DMS153 treated with DMSO at 0.1 percent for 48 hours (cell line): ENCODE measurements around the gene CYTH4.

Experiments used
- DNase-seq: peaks from one replicate; lab custom pipeline; 2025; ENCODE audit not compliant: unreplicated experiment; lab: John Stamatoyannopoulos, UW

The CYTH4 gene

DNA sequence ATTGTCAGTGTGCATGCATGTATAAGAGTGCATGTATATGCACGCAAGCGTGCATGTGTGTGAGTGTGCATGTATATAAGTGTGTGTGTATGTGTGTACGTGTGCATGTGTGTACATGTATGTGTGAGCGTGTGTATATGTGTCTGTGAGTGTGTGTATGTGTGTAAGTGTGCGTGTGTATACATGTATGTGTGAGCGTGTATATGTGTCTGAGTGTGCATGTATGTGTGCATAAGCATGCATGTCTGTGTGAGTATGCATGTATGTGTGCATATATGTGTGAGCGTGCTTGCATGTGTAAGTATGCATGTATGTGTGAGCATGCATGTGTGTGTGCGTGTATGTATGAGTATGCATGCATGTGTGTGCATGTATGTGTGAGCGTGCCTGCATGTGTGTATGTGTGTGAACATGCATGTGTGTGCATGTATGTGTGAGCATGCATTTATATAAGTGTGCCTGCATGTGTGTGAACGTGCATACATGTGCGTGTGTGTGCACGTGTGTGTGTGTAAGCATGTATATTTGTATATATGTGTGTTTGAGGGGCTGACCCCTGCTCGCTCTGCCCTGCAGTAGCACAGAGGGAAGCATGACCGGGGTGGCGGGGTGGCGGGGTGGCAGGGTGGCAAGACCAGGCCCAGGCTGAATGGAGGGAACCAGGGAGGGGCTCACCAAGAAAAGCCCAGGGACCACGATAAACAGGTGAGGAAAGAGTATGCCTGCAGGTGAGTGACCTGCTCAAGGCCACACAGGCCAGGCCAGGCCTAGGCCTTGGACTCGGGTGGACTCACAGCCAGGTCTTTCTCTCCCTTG, 26.3 kb downstream of the CYTH4 start:
- no peak for DNase-seq

DNA sequence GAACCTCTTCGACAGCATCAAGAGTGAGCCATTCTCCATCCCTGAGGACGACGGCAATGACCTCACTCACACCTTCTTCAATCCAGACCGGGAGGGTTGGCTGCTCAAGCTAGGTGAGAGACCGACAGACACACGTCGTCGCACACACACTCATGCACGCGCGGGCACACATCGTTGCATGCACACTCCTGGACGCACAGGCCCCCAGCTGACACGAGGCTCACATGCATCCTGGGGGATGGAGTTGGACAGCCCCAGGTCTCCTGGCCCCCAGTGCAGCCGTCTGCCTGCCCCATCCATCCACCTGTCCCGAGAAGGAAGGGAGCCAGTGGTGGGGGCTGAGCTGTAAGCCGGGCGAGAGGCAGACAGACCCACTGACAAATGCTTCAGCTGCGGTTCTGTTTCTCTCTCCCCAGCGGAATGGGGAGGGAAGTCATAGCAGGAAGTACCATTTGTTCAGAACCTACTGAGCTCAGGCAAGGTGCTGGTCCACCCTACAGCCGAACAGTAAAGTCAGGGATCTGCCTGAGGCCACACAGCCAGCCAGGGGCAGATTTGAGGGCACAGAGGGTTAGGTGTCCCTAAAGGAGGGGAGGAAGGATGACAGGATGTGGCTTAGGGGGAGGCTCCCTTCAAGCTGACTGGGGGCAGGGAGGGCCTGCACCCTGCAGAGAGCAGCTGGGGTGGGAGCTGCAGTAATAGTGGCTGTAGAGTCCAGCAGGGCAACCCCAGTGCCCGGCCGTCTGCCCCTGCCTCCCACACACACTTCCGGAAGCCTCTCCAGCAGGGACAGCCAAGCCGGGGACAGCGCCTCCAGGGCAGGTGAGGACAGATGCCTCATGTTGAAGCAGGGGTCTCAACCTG, 27.1 kb downstream of the CYTH4 start:
- DNase-seq, result no peak

DNA sequence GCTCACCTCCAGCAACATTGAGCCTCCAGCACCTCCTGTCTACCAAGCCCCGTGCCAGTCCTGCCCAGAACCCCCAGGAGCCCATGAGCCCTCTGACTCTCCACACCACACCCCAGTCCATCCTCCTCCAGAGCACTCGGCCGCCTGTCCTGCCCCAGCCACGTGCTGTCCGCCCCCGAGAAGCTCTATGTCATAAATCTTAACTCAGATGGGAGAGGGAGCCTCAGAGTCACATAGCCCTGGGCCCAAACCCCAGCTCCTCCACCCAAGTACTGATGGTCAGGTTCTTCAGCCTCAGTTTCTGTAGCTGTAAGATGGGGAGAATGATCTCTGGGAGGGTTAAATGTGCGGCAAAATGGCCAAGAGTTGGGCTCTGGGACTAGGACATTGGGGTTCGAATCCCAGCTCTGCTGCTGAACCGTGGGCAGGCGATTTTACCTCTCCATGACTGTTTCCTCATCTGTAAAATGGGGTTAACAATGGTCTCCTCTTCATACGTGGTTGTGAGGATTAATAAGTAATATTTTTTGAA, 27.8 kb downstream of the CYTH4 start:
- DNase-seq, result no peak

DNA sequence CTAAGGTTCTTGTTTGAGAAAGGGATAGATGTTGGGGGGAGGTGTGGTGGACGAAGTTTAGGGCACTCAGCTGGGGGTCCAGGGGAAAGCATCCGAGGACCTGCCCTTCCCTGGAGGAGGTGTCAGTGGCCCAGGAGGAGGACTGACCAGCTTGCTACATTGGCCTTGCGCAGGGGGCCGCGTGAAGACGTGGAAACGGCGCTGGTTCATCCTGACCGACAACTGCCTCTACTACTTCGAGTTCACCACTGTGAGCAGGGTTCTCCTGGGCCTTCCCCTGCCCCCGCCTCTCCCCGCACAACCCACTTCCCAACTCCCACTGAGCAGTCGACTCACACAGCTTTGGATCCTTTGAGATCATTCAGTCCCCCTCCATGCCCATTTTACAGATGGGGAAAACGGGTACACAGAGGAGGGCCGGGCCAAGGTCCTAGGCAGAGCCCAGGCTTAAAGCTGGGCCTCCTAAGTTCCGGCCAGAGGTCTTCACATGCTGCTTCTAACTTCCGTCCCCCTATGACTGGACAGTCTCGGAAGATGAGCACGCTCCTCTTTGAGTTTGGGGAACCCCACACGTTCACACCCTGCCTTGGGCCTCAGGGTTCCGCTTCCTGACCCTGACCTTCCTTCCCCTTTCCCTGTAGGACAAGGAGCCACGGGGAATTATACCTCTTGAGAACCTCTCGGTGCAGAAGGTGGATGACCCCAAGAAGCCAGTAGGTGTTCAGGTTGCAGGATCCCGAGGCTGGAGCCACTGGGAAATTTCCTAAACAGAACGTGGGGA, 28.7 kb downstream of the CYTH4 start:
- DNase-seq, result no peak

DNA sequence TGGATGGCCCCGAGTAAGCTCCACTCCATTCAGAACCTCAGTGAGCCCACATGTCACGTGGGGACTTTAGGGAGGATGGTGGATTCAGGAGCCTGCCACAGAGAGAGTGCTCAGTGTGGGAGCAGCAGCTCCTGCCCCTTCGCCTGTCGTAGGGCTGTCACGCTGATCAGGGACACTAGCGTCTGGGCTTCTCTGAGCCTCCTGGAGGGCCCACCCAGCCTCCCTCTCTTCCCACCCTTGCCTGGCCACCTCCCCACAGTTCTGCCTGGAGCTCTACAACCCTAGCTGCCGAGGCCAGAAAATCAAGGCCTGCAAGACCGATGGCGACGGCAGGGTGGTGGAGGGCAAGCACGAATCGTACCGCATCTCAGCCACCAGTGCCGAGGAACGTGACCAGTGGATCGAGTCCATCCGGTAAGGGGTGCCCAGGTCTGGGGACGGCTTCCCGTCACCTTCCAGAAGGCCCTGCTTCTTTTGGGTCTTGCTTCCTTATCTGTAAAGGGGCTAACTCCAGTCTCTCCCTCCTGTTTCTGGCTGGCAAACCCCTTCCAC, 29.5 kb downstream of the CYTH4 start:
- no peak for DNase-seq

DNA sequence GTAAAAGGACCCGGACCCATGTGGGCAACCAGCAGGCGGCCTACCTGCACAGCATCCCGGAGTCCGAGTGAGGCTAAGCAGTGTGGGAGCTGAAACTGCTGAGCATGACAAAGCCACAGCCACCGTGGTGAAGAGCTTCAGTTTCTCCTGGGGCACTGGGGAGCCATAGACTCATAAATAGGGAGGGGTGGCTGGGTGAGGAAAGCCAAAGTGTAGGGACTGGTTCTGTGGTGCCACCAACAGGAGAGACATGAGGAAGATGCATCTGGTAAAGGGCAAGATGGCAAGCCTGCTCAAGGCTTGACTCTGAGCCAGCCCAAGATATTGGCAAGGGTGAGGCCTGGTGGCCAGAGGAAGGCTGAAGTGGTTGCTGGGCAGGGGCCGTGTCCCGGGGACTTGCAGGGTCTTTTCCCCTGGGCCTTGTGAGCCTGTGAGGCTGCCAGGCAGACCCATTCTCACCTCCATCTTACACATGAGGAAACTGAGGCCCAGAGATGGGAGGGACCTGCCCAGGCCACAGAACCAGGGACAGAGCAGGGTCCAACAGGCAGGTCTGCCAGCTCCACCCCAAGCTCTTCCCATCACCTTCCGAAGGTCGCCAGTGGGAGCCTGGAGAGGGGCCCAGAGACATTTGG, 30.4 kb downstream of the CYTH4 start:
- DNase-seq, result no peak

DNA sequence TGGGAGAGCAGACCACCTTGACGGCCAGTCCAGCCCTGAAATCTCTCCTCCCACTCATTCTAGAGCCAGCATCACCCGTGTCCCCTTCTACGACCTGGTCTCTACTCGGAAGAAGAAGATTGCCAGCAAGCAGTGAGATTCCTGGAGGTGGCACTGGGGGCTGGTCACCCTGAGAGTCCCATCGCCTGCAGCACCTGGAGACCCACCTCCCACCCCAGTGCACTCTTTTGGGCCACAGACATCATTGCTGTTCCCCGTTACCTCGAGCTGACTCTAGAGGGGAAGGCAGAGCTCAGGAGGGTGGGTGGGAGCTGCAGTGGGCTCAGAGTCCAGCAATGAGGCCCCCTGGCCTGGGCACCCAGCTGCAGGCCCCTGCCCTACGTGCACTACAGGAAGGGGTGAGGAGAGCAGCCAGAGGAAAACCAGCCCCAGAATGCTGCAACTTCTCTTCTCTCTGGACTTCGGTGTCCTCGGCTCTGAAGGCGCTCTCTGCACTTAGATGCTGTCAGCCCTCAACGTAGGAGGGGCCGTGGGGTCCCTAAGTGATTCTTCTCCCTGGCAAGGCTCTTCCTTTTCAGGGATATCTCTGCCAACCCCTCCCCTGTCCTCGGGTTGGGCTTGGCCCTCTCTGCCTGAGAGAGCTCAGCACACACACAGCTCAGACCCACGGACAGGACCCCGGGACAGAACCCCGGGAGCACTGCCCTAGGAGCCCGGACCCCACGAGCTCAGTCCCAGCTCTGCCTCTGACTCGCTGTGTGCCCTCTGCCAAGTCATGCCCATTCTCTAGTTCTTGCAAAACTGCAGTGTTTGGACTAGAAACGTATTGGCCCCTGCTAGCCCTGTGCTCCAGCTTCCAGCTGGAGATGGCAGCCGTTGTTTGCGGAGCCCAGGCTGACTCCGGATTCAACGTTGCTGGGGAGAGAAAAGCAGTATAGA, 31.3 kb downstream of the CYTH4 start:
- DNase-seq, result no peak

DNA sequence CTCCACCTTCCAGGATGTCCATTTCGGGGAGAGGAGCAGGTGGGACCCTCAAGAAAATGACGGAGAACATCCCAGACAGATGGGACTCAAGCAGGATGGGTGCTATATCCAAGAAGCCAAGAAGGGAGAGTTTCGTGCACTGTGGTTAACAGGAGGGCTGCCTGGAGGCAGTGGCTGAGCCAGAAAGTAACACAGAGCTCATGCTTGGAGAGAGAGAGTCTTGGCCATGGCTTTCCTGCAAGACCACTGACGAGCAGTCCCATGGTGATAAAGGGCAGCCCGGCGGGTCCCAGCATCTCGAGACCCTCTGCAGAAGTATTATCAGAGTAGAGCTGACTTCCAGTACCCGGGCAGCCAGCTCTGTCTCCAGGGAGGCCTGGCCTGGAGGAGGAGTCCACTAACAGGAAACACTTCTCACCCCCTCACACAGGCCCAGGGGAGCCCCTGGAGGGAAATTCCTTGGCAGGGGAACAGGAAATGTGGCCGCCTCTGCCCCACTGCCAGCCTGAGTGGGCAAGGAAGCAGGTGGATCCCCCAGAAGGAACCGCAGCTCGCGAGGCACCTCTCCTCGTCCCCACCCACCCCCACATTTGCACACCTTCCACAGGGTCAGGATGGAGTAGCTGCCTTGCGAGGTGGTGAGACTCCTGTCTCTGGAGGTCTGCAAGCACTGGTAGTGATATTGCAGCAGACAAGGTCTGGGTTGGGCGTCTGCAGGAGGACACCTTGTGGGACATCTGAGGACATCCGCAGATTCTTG, 32.2 kb downstream of the CYTH4 start:
- no peak for DNase-seq

DNA sequence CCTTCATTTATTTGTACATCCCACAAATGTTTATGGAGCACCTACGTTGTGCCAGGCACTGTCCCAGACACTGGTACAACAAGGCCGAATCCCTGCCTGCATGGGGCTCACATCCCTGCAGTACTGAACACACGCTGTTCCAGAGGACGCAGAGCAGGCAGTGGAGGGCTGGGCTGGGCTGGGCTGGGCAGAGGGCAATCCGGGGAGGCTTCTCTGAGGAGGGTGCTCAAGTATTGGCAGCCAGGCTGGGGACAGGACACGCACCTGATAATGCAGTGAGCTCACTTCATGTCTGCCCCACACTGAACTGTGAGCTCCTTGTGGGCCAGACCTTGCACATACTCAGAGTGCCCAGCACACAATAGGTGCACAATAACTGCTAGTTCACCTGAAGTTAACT, 34.1 kb downstream of the CYTH4 start:
- no peak for DNase-seq

DNA sequence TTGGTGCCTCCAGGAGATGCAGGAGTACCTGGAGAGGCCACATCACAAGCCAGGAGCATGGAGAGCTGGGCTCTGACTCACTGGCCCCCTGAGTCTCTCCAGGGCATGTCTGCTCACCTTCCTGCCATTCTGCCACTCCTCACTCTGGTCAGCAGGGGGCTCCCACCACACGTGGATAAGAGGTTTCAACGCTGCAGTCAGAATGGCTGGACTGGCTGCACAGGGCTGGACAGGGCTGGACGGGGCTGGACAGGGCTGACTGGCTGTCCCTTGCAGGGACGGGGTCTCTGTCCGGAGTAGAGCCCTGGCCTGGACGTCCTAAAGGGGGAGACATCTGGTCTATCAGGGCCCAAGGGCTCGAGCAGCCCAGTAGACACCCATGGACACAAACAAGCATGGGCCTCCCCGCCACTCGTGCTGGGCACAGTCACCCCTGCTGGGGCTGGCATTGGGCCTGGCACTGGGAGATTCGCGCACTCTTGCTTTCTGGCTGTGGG, 34.6 kb downstream of the CYTH4 start:
- DNase-seq, result peak; percentile 40

DNA sequence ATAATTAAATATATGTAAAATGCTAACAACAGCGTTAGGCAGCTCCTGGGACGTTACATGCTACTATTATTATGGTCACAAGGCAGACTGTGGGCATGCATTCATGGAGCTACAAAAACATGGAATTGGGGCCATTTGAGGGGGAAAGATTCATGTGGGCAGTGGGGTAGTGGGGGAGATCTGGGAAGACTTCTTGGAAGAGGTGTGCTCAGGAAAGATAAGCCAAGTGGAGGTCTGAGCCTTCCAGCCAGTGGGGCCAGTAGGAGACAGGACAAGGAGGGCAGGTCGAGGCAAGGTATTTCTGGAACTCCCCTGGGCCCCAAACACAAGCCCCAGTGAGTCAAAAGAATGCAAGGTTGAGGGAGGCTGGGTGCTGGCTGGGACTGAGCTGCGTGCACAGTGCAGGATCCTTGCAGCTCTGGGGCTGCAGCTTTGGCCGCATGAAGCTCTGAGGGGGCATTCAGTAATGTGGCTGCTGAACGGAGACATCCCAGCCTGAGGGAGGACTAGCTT, 35.4 kb downstream of the CYTH4 start:
- DNase-seq, result no peak

DNA sequence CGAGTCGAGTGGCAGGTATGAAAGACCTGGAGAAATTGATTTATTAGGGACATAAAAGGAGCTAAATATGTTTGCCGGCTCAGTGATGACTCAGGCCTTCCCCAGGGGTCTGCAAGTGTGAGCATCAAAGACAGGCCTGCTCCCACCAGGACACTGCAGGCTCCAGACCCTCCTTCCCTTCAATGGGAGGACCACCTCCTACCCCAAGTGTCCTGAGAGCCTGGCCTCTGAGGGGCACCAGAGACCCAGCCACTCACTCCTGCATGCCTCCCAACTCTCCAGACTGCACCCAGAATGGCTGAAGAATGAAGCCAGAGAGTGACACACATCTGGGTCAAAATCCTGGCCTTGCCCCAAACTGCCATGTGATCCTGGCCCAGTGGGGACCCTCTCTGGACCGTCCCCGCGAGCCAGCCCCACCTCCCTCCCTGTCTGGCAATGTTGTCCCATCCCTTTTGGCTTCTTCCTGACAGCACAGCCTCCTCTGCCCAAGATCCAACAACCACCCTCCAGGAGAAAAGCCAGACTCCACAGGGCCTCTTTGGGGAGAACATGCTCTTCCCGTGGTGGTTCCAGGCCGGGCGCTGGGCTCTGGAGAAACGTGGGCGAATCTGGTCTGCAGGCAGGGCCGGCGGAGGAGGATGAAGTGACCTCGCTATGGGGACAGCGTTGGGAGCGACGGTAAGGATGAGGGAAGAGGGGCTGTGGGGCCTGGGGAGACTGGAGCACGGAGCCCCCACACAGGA, 36.2 kb downstream of the CYTH4 start:
- no peak for DNase-seq

DNA sequence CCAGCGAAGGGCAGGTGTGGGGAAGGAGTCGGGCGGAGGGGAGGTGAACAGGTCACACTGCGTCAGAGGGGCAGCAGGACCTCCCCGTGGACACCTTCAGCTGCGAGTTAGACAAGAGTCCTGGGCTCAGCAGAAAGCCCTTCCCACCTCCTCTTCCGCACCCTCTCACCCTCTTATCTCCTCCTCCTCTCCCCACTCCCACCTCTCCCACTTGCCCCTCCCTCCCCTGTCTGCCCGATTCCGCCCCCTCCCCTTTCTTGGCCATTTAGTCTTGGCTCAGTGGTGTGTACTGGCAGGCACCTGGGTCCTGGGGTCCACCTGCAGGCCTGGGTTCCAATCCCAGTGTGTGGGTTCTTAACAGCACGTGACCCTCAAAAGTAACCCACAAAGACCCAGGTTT, 37.2 kb downstream of the CYTH4 start:
- DNase-seq, result no peak

DNA sequence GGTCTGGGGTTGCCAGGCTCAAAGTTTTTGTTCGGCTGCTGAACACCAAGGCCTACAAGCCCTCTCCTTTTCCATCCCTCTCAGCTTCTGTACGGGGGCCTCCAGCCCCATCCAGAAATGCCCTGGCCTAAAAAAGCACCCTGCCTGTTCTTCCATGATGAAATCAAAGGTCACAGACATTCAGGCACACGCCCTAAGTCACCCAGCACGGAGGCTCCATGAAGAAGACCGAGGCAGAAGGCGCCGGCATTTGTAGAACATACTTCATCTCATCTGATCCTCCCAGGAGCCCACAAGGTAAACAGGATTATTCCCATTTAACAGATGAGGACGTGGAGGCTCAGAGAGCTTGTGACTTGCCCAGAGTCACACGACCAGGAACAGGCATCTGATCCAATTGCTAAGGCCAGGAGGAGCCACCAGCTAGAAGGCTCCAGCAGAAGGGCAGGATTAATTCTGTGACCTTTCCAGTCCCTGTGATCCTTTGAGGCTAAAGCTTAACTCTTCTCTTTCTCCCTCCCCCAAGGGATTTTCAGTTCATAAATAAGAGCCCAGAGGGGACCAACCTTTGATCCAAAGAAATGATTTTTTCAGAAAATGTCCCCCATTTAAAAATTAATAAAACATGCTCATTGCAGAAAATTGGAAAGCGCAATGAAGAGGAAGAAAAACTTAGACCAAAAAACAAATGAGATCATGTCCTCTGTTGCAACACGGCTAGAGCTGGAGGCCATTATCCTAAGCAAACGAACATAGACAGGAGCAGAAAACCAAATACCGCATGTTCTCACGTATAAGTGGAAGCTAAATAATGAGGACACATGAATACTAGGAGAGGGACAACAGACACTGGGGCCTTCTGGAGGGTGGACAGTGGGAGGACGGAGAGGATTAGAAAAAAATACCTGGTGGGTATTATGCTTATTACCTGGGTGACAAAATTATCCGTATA, 38.7 kb downstream of the CYTH4 start:
- DNase-seq, result no peak

DNA sequence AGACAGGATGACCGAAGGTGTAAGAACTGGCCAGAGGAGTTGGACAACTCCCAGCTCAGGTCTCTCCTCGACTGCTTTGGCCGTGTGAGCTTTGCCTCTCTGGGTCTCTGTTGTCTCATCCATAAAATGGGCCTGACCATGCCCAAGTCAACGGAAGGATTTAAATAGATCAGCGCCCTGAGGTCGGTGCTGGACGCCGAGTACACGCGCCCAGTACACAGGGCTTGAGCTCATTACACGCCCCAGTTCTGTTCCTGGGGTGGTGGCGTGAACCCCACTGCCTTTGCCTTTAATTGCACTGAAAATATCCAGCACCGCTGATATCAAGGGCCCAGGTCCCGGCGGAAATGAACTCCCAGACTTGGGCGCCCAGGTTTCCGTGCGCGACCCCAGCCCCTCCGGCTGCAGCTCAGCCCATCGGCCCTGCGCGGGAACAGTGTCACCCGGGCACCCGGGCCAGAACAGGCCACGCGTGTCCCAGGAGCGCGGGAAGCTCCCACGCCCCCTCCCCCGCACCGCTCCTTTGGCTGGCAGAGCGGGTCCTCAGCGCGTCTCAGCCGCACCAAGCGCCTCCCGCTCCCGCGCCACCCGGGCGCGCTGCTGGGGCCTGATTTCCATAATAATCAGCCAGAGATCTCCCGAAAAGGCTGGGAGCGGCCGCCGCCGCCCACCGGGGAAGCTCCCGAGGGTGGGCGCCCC, 42.2 kb downstream of the CYTH4 start:
- no peak for DNase-seq

DNA sequence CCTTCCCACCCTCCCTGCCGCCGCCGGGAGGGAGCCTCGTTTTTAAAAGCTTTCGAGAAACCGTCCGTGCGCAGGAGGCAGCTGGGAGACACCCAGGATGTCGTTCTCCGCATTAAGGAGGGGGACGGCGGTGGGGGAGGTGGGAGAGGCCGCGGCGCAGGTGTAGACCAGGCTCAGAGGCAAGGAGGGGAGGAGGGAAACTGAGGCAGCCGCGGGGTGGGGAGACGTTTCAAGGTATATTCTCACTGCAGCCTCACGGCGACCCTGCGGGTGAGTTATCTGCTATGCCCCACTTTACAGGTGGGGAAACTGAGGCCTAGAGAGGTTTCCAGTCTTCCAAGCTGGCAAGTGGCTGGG, 42.7 kb downstream of the CYTH4 start:
- no peak for DNase-seq
